ENCODE measurements around the gene SIGLECL1.

The SIGLECL1 gene

GRCh38 chr19:51295382-51296126 is 44.7 kb downstream of the SIGLECL1 start:
- no peak for DNase-seq (ENCODE audit: low read depth)

GRCh38 chr19:51296336-51297093 is 45.6 kb downstream of the SIGLECL1 start:
- no peak for DNase-seq (ENCODE audit: low read depth)

DNA sequence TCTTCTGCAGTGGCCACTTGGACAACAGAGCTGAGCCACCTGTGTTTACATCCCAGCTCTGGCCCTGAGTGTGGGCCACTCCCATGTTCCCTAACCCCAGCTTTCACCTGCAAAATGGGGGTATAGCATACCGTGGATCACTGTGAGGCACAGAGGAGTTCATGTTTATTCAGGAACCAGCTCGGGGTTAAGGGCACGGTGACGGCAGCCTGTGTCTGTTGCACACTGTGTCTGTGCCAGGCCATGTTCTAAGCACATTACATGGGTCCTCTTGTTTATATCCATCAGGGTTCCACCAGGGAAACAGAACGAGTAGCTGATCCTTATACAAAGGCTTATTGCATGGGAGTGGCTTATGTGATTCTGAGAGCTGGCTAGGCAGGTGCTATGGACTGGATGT is 46.5 kb downstream of the SIGLECL1 start:
- DNase-seq (ENCODE audit: low read depth) = no peak

DNA sequence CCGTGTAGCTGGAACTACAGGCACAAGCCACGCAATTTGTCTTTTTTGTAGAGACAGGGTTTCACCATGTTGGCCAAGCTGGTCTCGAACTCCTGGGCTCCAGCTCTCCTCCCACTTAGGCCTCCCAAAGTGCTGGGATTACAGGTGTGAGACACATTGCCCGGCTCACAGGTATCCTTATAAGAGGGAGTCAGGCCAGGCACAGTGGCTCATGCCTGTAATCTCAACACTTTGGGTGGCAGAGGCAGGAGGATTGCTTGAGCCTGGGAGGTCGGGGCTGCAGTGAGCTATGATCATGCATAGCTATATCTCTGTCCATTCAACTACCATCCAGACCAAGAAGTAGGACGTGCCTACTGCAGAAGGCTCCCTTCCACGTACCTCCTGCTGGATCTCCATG is 50.4 kb downstream of the SIGLECL1 start:
- DNase-seq (ENCODE audit: low read depth) = no peak

- DNase-seq (ENCODE audit: low read depth) = no peak
These were observed 54.6 kb downstream of the SIGLECL1 start for GRCh38 chr19:51305479-51305878.

DNA sequence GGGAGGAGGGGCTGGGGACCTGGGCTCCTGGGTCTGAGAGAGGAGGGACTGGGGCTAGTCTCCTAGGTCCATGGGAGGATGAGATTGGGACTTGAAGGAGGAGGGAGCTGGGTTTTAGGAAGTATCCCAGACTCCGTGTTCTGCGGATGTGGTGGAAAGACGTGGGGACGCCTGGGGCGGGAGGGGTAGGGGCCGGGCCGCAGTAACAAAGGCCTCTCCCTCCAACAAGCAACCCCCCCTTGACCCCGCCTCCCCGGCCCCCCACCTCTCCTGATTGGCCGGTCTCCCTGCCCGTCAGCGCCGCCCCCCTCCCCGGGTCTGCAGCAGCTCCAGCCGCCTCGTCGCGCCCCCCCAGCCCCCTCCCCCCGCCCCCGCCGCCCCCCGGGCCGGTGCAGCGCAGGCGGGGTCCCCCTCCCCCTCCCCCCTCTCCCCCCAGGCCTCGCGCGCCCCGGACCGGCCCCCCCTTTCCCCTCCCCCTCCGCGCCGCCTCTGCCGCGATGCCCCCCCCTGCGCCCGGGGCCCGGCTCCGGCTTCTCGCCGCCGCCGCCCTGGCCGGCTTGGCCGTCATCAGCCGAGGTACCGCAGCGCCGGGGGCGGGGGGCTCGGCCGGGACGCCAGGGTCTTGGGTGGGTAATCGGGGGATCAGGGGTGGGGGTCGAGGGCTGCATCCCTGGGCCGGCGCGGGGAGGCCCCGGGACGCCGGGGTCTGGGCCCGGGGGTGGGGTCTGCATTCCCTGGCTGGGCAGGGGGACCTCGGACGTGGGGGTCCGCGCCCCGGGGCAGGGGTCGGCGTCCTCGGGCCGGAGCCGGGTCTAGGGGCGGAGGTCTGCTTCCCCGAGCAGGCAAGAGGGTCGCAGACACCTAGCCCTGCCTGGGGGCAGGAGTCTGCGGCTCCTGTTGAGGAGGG is 60.7 kb downstream of the SIGLECL1 start, which contains the start of gene IGLON5:
Gene IGLON5 (plus strand): TSS at position 294 of the 907 bp plus-strand sequence. CDS start 204 bp downstream, at position 498.
- no peak for DNase-seq (ENCODE audit: low read depth)

DNA sequence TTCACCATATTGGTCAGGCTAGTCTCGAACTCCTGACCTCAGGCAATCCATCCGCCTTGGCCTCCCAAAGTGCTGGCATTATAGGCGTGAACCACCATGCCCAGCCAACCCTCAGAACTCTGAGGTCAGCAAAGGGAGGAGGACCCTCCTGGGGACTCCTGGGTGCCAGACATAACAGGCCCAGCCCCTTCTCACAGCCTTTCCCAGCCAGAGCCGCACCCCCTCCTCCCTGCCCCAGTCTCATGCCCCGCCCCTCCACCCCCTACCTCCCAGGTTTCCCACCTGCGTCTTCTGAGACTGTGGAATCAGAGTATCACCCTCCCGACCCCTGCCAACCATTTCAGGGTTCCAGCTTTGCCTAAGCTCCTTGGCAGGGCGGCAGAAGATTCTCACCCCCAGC is 65.8 kb downstream of the SIGLECL1 start:
- DNase-seq (ENCODE audit: low read depth) = no peak

- no peak for DNase-seq (ENCODE audit: low read depth)
These were observed 66.5 kb downstream of the SIGLECL1 start for GRCh38 chr19:51317376-51317775.

GRCh38 chr19:51317968-51318367 is 67.1 kb downstream of the SIGLECL1 start:
- no peak for DNase-seq (ENCODE audit: low read depth)
